GM12872 (cell line): ENCODE measurements around the gene SHE.
A peak's percentile ranks its signal among the peaks of the same experiment; 100 is the strongest.

Experiments
- CTCF ChIP-seq: IDR thresholded peaks from 3 replicates; pipeline ENCODE4 v1.5.1; 2011; ENCODE audit warnings: low read depth, mild to moderate bottlenecking, low read length, moderate library complexity; ENCODE audit not compliant: insufficient read depth

The SHE gene

GRCh38 chr1:154485106-154485505 is 17.1 kb downstream of the SHE start:
- no peak for TF ChIP-seq CTCF

- no peak for TF ChIP-seq CTCF
Measured at GRCh38 chr1:154483941-154484803, 18.0 kb downstream of the SHE start.

- no peak for TF ChIP-seq CTCF
Measured at GRCh38 chr1:154481053-154481452, 21.2 kb downstream of the SHE start.

GRCh38 chr1:154479764-154480421 is 22.3 kb downstream of the SHE start:
- TF ChIP-seq CTCF: peak; percentile 91

GRCh38 chr1:154478639-154479038 is 23.6 kb downstream of the SHE start:
- 0 out of 3 replicates have a peak, but pooled peaks have one; percentile 13 for TF ChIP-seq CTCF

- no peak for TF ChIP-seq CTCF
Measured at GRCh38 chr1:154478013-154478412, 24.2 kb downstream of the SHE start.

- no peak for TF ChIP-seq CTCF
Measured at GRCh38 chr1:154476791-154477190, 25.4 kb downstream of the SHE start.
